ENCODE measurements around the gene ZDHHC14.

DNA sequence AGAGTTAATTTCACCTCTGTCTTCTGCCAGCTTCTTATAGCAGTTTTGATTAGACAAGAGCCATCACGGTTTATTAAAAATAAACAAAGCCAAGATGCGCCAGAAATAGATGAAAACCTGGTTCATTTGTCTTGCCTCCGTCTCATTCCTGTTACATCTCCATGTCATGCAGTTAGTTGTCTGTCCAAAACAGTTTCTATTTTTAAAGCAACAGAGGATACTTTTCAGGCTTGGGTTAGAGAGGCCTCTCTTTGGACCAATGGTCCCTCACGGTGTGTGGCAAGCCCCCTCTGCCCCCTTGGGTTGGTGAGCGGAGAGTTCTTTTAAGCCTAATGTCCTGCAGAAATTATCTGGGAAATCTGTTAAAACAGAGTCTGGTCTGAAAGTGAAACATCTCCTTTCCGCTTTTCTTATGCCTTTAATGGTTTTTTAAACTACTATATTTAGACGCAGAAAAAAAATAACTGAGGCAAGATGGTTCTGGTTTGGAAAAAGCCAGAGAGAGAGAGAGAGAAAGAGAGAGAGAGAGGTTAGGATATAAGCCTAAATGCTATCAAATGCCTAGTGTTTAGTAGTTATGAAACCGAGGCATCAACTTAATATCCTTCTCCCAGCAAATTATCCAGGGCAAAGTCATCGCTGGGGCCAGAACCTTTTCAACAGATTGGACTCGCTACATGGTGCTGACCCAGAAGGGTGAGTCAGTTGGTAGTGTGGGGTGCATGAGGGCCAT lies 64.5 kb downstream of the ZDHHC14 start:
- TF ChIP-seq, protein P1, sequence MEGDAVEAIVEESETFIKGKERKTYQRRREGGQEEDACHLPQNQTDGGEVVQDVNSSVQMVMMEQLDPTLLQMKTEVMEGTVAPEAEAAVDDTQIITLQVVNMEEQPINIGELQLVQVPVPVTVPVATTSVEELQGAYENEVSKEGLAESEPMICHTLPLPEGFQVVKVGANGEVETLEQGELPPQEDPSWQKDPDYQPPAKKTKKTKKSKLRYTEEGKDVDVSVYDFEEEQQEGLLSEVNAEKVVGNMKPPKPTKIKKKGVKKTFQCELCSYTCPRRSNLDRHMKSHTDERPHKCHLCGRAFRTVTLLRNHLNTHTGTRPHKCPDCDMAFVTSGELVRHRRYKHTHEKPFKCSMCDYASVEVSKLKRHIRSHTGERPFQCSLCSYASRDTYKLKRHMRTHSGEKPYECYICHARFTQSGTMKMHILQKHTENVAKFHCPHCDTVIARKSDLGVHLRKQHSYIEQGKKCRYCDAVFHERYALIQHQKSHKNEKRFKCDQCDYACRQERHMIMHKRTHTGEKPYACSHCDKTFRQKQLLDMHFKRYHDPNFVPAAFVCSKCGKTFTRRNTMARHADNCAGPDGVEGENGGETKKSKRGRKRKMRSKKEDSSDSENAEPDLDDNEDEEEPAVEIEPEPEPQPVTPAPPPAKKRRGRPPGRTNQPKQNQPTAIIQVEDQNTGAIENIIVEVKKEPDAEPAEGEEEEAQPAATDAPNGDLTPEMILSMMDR (conservative IDR thresholded peaks at IDR 0.05; ENCODE audit: low read depth, low read length), result no peak
- TF ChIP-seq EZH2 (IDR thresholded peaks at IDR 0.05; ENCODE audit: borderline replicate concordance, low read depth, low read length, poor library complexity, severe bottlenecking), result no peak

Measured in A673 (cell line).